MV-4-11 (cell line): Measurements from ENCODE around the gene CLEC16A.

Experiments
- DNase-seq: peaks from one replicate; lab custom pipeline; 2025; lab: John Stamatoyannopoulos, UW

CLEC16A gene

GRCh38 chr16:11060842-11061241 lies 116.5 kb downstream of the CLEC16A start:
- DNase-seq, result no peak

- no peak for DNase-seq
Measured at GRCh38 chr16:11061629-11062270, 117.4 kb downstream of the CLEC16A start.

DNA sequence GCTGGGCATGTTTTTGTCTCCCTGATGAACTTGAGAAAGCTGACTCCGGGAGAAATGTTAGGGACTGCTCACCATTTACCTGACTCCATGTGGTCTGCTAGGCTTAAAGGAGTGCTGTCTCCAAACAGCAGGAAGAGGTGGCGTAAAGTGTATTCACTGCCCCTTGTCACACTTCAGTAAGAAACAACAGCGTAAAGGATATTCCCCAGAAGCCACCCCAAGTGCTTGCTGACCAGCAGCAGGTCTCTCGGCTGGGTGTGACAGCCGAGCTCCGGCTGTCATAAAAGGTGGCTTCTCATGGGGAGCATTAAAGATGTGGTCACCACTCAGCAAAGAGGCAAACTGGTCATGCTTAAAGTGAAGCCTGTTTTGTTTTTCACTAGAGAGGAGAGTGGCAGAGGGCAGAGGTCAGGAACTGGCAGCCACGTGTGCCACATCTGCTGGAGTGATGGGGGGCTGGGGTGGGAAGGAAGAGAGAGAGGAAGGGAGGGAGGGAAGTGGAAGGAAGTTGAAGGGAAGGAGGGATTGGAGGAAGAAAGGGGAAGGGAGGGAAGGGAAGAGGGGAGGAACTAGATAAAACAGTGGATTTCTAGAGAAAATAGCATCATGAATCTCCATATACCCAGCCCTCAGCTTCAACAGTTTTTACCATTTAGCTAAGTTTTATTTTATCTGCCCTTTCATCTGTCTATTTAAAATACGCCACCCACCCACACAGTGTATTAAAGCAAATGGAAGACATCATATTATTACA lies 119.3 kb downstream of the CLEC16A start:
- no peak for DNase-seq

DNA sequence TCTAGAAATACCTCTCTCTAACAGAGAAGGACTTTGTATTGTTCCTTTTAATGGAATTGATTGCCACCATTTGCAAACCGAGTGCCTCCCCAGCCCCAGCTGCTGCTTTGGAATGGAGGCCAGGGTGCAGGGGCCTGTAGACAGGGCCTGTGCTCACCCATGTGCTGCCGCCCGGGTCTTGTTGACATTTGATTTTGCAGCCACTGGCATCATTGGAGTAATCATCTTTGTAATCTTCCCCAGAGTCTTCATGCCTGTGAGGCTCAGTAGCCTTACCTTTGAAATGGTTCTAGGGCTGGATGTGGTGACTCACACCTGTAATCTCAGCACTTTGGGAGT lies 119.8 kb downstream of the CLEC16A start:
- no peak for DNase-seq

DNA sequence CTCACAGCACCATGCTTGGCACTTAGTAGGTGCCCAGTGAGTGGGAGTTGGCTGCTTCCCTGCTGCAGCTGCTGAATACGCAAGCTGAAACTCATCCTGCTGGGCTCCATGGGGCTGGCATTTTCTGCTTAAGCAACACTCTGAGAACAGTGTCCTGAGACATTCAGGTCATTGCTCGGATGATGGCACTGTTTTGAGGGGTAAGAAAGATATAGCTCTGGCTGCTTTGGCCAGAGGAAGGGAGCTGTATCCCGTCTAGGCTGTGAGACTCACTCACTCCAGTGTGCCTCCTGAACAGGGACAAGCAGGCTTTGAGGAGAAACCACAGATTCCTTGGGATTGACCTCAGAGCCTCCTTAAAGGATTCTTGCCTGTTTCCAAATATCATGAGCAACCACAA lies 120.5 kb downstream of the CLEC16A start:
- DNase-seq, result no peak

DNA sequence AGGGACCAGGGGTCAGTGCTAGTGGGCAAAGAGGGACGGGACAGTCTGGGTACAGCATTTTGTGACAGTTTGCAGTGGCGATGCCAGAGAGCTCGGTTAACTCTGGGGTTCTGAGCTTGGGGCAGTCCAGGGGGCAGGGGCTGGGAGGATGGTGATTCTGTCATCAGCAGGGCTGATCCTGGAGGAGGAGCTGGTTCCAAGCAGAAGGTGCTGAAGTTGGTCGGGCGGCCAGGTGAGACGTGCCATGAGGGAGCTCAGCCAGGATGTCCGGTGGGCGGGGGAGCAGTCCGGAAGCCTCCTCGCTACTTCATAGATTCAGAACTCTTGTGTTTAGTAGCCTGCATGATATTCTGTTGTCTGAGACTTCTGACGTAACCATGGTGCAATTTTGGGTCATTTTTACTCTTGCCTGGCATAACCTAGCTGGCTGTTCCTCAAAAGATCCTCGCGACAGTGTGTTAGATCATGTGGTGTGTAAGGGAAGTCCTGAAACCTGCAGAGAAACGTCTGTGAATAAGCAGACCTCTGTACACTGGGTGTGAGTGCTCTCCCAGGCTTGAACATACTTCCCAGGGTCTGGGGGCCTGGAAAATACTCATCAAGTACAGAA lies 122.0 kb downstream of the CLEC16A start:
- peak; percentile 87 for DNase-seq

DNA sequence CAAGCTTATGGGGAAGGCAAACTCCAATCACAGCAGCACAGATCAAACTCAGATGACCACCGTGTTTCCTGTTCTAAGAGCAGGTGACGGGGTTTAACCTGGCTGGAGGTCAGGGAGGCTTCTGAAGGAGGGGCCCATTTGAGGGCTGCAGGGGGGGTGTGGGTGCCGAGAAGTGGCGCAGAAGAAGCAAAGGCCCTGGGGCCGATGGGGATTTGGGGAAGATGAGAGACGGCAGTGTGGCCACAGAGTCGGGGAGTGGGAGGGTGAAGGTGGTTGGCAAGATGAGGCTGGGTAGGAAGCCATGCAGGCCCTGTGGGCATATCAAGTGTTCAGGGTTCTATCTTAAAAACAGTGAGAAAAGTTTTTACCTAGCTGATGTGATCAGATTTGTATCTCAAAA lies 122.9 kb downstream of the CLEC16A start:
- no peak for DNase-seq

- DNase-seq, result no peak
Measured at GRCh38 chr16:11067697-11068141, 123.4 kb downstream of the CLEC16A start.

GRCh38 chr16:11071829-11072228 lies 127.5 kb downstream of the CLEC16A start:
- DNase-seq, result no peak

GRCh38 chr16:11072420-11073153 lies 128.2 kb downstream of the CLEC16A start:
- DNase-seq, result no peak

DNA sequence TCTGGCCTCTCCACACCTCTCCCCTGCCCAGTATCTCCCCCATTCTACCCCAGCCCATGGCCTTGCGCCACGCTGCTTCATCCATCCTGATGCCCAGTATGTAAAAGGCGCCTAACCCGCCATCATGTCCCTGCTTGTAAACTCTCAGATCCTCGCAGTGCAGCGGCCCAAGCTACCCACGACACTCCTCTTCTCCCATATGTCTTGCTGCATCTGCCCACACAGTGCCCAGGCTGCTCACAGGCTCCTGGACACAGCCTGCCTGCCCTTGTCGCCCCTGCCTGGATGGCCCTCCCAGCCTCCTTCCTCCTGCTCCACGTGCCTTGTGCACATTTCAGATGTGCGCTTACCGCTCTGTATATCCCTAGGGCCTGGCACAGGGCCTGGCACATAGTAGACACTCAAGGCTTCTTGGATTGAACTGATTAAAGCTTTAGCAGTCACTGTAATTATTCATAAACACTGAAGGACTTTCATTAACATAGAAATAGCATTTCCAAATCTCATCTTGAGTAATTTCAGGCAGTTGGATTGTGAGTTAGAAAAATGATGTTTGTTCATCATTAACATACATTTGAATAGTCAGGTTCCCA lies 129.1 kb downstream of the CLEC16A start:
- no peak for DNase-seq

DNA sequence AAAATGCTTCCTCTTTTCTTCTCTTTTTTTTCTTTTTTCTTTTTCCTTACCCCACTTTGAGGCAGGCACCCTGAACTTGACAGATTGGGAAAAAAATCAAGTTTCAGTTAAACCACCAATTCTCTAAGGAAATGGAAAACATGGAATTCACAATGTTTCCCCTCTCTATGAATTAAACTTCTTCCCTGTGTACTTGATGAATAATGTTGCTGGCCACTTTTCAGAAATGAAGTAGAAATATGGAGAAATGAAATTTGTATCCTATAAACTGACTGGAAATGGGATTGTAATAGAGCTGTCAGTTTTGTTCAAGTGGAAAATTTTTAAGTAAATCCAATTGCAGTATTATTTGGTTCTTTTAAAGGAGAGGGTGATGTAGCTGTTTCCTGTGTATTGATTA lies 129.8 kb downstream of the CLEC16A start:
- DNase-seq, result no peak

DNA sequence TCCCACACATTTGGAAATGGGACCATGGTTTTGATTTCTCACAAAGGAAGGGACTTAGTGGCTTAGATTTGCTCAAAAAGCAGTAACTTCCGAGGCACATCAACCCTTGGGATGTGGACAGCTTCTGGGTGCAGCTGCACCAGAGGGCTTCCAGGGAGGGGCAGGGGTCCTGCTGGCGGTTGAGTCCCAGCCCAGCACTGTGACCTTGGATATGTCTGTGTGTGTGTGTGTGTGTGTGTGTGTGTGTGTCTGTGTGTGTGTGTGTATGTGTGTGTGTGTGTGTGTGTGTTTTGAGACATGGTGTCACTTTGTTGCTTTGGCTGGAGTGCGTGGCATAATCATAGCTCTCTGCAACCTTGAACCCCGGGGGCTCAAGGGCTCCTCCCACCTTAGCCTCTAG lies 130.8 kb downstream of the CLEC16A start:
- DNase-seq, result no peak

GRCh38 chr16:11076259-11077018 lies 132.1 kb downstream of the CLEC16A start:
- DNase-seq, result peak; percentile 49

DNA sequence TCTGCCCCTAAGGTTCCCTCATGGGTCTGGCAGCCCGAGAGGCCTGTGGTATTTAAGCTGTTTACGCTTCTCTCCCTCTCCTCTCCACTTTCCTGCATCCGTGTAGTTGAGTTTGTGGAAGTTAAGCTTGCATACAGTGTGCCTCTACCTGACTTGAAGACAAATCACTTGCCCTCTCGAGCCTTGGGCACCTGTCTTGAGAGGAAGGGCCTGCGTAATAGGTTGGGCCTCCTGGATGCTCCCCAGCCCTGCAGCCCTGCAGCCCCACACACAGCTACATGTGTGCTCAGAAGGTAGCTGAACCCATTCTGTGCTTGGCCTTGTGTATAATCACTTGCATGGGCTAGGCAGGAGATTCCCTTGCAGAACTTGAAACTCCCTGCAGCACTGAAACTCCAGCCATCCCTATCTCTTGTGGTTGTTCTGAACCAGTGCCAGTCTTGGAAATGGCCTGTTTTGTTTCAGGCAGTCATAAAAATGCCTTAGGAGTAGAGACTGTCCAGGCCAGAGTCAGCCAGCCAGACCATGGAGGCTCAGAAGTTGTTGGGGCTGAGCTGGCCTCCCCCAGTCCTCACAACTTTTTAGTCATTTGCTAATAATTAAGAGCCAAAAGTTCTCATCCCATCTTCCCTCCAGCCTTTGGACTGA lies 134.6 kb downstream of the CLEC16A start:
- DNase-seq, result no peak

GRCh38 chr16:11079652-11080187 lies 135.4 kb downstream of the CLEC16A start:
- DNase-seq, result no peak

DNA sequence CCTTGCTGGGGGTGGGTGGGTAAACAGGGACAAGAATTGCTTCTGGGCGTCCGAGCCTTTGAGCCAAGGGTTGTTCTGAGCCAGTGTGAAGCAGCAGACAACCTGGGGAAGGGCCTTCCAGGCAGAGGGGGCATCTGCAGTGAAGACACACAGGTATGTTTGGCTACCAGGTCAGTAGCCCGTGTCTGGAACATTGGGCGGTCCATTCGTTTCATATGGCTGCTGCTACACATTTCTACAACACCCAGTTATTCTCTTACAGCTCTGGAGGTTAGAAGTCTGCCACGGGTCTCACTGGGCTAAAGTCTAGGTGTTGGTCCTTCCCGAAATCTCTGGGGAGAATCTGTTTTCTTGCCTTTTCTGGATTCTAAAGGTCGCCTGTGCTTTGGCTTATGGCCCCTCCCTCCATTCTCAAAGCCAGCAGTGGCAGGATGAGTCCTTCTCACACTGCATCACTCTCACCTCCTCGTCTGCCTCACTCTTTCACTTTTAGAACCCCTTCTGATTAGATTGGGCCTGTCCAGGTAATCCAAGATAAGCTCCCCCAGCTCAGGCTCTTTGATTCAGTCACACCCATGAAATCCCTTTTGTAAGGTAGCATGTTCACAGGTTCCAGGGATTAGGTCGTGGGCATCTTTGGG lies 136.1 kb downstream of the CLEC16A start:
- no peak for DNase-seq

GRCh38 chr16:11080999-11081630 lies 136.8 kb downstream of the CLEC16A start:
- no peak for DNase-seq

DNA sequence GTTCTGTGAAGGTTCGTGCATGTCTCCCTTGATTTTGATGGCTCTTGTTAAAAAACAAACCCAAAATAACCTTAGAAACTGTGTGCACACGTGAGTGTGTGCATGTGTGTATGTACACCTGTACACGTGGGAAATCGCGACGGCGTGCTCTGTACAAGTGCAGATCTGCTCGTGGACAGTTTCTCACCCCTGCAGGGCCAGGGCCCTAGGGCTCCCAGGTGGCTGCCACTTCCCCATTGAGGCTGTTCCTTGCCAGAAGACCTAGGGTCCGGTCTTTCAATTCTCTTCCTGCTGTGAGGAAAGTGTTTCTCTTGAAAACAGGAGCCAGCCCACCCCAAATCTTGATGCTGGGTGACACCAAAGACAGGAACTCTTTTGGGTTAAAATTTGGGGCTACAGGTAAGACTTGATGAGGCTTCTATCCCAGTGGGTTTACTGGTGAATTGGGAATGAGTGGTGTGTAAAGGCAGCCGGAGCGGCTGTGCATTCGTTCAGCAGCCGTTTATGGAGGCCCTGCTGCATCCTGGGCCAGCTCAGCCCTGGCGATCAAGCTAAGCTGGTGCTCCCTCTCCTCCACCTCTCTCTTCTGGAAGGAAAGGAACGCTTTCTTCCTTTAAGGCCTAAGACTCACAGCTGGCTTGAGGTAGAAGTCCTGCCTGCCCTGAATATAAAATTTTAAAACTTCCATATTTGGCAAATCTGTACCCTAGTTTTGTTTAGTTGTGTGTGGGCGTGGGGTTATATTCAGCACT lies 137.9 kb downstream of the CLEC16A start:
- DNase-seq, result no peak
